HK-2 (cell line): ENCODE results near the gene RPS2.
"Not testable (repeated sequence)": the region's sequence is repeated elsewhere in the genome, so short reads cannot be mapped to it uniquely, and the experiment has no call there.

ENCODE experiments used
- DNase-seq: peaks from one replicate; pipeline ENCODE4 v3.0.0-alpha.2; 2018; ENCODE audit not compliant: unreplicated experiment

RPS2 gene

DNA sequence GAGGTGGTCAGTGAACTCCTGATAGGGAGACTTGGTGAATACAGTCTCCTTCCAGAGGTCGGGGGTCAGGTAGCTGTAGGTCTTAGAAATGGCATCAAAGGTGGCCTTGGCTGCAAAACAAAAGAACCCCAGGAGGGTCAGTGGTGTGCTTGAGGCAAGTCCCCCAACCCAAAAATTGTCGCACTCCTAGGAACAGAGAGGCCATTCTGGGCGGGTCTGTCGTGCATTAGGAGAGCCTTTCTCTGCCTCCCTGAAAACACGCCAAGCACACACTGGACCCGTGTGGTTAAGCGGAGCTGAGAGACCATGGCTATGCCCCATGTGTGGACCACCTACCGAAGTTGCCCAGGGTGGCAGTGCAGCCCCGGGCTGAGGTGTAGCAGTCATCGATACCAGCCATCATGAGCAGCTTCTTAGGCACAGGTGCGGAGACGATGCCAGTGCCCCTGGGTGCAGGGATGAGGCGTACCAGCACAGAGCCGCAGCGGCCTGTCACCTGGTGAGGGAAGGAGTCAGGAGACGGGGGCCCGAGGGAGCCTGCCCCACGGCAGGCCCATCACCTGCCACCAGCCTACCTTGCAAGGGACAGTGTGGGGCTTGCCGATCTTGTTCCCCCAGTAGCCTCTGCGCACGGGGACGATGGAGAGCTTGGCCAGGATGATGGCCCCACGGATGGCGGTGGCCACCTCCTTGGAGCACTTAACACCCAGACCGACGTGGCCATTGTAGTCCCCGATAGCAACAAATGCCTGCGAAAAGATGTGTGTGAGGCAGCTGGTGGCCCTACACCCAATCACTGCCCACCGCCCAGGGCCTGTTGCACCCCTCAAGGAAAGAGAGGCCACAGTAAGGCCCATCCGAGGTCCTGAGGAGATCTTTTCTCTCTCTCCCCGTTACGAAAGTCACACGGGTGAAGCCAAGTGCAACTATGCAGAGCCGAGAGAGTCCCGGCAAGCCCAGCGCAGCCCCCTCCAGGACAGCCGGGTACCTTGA lies 2.2 kb downstream of the RPS2 start:
- not testable (repeated sequence) for DNase-seq

DNA sequence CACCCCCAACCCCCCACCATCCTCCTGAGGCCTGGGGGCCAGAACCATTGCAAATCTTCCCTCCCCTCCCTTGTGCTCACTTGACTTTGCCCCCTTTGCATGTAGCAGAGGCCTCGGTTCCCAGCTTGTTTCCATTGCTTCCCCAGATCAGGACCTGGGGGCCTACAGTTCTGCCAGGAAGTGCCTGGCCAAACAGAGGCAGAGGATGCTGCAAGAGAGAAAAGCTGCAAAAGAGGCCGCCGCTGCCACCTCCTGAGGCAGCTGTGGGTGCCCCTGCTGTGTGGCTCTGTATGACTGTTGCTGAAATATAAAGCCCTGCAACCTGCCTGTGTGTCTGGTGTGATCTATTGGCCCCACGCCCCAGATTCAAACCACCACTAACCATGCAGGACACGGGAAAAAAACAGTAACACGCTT lies 3.0 kb downstream of the RPS2 start:
- no peak for DNase-seq

DNA sequence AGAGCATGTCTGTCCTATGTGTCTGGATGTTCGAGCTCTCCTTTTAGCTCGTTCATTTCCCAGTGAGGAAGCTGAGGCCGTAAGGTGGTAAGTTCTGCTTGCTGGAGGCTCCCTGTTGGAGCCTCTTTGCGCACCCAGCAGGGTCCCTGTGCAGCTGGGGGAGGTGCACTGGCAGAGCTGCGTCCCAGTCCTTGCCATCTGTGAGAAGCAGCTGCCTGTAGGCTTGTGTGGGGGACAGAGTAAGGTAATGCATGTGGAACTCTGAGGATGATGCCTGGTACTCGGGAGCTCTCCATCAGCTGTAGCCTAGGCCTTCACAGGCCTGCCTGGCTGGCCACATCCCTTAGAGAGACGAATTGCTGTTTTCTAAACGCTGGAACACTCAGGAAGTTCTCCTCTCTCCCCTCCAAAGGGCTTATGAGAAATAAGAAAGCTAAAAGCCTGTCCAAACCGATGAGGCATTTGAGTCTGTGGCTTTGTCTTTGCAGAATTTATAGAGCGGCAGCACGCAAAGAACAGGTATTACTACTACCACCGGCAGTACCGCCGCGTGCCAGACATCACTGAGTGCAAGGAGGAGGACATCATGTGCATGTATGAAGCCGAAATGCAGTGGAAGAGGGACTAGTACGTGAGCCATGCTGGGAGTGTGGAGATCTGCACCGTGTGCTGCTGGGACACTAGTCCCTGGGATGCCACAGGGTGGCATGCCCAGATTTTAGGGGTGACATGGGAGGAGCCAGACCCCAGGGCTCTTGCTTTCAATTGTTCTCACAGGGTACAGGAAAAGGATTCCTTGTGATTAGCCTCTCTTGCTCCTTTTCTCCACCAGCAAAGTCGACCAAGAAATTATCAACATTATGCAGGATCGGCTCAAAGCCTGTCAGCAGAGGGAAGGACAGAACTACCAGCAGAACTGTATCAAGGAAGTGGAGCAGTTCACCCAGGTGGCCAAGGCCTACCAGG lies 3.7 kb downstream of the RPS2 start:
- peak; percentile 55 for DNase-seq

DNA sequence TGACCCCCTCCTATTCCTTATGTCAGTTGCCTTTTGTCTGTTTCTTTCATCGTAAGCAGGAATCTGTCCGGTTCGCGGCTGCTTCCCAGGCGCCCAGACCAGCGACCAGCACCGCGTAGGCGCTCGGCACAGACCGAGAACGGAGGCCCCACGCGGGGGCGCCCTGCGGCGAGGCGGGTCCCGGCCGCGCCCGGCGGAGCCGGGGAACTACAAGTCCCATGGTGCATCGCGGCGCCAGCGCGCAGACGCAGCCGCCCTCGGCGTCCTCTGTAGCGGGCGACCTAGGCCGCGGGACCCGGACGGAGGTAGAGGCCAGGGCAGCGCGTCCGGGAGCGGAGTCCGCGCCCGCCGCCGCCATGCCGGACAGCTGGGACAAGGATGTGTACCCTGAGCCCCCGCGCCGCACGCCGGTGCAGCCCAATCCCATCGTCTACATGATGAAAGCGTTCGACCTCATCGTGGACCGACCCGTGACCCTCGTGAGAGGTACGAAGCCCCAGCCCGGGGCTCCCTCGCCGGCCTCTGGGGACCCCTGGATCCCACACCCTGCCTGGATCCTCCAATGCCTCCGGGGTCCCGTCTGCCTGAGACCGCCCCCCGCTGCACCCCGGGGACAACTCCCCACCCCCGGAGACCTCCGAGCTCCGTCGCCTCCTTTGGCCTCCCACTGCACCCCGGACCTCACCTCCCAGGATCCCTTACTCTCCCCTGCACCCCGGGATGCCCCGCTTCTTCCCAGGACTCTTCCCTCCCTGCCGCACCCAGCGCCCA lies 5.2 kb downstream of the RPS2 start, which contains the start of gene NDUFB10:
TSS of gene NDUFB10 (plus strand) at position 270 of the 771 bp plus-strand sequence. CDS start at position 357, 87 bp downstream.
- peak; percentile 88 for DNase-seq

DNA sequence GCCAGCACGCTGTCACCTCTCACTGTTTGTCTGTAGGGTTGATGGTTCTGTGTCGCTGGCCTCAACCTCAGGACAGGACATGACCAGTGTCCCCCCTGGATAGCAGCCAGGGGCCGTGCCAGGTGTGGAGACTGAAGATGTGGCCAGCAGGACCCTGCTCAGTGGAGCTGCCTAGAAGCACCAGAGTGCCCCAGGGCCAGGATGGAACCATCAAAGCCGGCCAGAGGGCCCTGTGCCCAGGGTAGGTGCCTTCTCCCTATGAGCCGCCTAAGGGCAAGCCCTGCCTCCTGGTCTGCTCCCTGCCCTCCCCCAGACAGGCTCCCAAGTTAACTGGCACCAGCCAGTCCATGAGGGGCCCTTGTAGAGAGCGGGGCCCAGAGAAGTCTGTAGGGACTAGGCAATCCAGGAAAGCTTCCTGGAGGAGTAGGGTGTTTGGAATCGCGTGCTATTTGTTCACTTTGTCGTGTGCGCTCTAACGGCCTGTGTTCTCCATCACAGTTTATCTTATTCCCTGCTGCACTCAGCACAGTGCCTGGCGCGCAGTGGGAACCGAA lies 5.8 kb downstream of the RPS2 start:
- no peak for DNase-seq

DNA sequence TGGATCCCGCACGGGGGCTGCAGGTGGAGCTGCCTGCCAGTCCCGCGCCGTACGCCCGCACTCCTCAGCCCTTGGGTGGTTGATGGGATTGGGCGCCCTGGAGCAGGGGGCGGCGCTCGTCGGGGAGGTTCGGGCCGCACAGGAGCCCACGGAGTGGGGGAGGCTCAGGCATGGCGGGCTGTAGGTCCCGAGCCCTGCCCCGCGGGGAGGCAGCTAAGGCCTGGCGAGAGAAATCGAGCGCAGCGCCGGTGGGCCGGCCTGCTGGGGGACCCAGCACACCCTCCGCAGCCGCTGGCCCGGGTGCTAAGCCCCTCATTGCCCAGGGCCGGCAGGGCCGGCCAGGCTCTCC lies 6.5 kb downstream of the RPS2 start:
- DNase-seq, result not testable (repeated sequence)

DNA sequence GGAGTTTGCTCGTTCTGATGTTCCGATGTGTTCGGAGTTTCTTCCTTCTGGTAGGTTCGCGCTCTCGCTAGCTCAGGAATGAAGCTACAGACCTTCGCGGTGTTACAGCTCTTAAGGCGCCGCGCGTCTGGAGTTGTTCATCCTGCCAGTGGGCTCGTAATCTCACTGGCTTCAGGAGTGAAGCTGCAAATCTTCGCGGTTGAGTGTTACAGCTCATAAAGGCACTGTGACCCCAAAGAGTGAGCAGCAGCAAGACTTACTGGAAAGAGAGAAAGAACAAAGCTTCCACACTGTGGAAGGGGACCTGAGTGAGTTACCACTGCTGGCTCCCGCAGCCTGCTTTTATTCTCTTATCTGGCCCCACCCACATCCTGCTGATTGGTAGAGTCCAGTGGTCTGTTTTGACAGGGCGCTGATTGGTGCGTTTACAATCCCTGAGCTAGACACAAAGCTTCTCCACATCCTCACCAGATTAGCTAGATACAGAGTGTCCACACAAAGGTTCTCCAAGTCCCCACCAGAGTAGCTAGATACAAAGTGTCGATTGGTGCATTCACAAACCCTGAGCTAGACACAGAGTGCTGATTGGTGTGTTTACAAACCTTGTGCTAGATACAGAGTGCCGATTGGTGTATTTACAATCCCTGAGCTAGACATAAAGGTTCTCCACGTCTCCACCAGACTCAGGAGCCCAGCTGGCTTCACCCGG lies 7.0 kb downstream of the RPS2 start:
- not testable (repeated sequence) for DNase-seq

DNA sequence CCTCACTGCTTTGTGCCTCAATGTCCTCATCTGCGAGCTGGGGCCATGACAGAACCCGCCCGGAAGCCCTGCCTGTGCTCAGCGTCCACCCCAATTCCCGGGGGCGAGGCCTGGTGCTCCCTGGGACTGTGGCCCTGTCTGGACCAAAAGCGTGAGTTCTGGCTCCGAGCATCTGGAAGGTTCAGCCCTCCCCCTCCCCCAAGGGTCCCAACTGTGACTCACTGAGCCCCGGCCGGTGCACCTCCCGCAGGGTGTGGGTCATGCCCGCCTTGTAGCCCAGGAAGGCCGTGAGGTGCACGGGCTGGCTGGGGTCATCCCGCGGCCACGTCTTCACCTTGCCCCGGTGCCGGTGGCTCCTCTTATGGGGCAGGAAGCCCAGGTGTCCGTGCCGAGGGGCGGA lies 10.9 kb downstream of the RPS2 start:
- no peak for DNase-seq

DNA sequence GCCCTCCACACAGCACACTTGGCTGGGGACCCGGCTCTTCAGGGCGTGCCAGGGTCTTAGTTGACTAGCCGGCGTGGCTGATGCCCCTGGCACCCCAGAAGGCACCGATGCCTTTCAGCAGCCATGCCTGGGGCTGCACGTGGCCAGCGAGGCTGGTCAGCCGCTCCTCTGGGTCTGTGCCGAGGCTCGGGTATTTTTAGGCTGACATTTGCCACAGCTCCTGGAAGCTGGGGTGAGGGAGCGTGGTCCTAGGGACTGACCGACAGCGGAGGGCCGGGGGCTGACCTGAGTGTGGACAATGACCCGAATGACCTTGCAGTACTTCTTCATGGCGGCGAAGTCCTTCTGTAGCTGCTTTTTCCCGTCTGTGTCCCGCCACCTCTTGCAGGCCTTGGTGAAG lies 14.1 kb downstream of the RPS2 start:
- DNase-seq, result no peak

DNA sequence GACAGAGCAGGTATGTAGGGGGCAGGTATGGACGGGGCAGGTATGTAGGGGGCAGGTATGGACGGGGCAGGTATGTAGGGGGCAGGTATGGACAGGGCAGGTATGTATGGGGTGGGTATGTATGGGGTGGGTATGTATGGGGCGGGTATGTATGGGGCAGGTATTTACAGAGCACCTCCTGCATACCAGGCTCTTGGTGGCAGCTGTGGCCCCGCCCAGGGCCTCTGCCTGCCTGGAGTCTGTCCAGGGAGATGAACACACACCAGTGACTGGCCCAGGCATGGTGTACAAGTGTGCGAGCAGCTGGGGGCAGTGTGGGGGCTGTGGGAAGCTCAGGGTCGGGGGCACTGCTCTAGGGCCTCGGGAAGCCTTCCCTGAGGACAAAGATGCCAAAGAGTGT lies 14.6 kb downstream of the RPS2 start:
- DNase-seq, result no peak

DNA sequence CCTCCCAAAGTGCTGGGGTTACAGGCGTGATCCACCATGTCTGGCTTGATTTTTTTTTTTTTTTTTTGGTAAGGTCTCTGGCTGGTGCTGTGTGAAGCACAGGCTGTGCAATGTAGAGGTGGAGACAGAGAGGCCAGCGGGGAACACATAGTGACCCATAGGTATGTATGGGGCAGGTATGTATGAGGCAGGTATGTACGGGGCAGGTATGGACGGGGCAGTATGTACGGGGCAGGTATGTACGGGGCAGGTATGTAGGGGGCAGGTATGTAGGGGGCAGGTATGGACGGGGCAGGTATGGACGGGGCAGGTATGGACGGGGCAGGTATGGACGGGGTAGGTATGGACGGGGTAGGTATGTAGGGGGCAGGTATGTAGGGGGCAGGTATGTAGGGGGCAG lies 15.1 kb downstream of the RPS2 start:
- no peak for DNase-seq

DNA sequence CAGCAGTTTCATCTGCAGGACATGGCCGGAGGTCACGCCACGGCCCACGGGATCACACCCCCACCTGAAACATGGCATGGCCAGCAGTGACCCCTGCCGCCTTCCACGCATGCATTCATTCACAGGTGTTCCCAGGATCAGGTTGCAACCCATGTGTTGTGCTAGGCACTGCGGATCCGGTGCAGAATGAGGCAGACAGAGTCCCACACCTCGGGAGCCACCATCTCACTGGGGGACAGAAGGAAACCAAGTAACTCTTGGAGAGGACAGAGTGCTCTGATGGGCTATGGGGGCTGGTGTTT lies 17.3 kb downstream of the RPS2 start:
- DNase-seq, result no peak

DNA sequence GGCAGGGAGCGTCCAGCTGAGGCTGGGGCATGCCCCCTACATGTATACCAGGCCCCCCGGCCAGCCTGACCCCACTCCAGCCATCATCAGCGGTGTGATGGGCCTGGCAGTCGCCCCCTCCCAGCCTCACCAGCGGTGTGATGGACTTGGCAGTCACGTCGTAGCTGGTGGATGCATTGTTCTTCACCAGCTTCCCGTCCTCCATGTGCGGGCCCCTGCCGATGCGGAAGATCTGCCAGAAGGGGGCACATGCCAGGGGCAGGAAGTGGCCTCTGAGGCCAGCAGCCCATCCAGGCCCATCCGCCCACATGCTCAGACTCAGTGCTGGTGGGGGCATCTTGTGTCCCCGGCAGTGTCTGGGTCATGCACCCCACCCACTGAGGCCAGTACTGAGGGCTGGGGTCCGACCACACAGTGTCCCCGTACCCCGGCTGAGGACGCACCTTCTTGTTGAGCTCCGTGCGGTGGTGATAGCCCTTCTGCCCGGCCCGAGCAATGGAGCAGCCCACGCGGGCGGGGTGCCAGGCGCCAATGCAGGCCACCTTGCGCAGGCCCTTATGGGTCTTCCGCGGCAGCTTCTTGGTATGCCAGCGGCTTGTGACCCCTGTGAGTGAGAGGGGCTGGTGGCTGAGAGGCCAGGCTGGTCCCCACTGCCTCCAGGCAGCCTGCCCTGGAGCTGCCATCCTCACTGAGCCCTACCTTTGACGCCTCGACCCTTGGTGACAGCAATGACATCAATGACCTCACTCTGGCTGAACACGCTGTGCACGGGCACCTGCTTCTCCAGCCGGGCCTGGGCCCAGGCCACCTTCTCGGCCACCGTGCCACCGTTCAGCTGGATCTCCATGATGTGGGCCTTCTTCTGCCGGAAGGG lies 17.9 kb downstream of the RPS2 start:
- DNase-seq, result no peak

DNA sequence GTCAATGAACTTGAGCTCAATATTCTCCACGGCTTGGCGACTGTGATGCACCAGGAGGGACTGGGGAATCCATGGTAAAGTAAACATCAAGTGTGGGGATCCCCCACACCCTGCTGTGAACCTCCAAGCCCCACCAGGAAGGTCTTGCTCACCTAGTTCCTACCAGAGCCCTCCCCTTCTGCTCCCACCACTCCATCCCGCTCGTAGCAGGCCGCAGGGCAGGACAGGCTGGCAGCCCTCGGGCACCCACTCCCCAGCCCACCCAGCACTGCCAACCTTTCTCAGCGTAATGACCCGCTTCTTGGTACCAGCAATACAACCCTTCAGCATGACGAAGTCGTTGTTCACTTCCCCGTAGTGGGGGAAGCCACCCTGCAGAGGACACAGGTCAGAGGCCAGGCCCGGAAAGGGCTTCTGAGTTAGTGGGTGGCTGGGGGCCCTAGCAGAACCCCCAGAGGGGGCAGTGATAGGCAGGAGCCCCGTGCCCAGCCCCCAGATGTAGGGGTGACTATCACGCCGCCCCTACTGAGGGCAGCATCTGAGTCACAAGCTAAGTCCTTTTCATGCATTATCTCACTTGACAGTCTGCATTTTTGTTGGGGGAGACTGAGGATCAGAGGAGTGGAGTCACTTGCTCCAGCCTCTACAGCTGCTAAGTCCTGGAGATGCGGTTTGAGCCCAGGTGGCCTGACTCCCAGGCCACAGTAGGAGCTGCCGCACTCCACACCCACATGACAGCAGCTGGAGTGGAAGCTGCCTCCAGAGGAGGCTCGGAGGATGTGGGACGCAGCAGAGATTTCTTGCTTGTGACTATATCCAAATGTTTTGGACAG lies 18.9 kb downstream of the RPS2 start:
- DNase-seq, result no peak

DNA sequence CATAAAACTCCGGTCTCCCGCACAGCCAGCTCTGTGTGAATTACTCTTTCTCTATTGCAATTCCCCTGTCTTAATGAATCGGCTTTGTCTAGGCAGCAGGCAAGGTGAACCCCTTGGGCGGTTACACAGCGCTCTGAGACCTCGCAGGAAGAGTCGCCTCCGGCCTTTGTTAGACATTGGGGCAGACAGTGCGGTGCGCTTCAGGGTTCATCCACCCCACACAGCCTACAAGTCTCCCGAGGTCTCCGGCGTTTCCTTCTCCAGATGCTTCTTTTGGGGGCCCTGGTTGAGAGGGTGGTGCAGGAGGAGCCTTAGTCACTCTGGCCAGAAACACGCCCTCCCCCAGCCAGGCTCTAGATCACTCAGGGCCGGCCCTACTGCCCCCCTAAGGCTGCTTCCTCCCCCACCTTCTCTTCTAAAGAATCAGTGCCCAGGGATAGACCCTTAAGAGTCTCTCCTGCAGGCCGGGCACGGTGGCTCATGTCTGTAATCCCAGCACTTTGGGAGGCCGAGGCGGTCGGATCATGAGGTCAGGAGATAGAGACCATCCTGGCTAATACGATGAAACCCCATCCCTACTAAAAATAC lies 19.9 kb downstream of the RPS2 start:
- no peak for DNase-seq

DNA sequence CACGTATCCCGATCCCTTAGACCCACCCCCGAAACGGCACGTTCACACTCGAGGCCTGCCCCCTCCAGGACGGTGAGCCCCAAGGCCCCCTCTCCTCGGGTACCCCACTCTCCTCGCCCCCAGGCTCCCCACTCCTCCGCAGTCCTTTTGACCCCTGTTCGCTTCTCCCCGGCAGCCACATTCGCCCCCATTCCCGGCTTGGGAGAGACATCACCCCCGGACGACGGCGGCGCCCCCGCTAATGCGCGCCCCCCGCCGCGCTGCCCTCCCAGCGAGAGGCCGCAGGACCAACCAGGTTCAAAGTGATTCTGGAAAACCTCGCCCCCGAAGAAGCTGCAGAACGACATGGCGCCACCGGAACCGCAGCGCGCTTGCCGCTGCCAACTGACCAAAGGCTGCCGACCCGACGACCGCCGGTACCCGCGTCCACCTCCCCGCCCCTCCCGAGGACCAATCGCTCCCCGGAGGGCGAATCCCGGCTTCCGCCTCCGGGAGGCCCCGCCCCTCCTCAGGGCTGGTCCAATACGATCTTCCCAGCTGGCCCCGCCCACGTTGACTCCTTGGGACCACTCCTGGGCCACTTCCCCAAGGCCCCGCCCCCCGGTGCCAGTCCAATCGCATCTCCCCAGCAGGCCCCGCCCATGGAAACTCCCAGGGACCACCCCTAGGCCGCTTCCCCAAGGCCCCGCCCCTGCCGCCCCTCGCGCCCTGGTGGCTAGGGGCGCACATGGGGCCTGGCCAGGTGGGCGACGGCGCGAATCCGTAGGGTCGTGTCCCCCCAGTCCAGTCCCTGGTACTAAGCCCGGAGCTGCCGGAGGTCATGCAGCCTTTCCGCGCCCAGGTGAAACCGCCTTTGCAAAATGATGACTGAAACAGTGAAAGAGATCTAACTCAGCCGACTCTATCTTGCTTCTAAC lies 21.6 kb downstream of the RPS2 start, which contains the start of gene MSRB1:
TSS of gene MSRB1 (minus strand) at position 390 of the 917 bp plus-strand sequence. CDS start at position 347, 43 bp downstream.
- DNase-seq, result peak; percentile 96
